Measurements from ENCODE around the gene PHKB.

Gene PHKB

GRCh38 chr16:47693226-47693625 is 232.1 kb downstream of the PHKB start:
- DNase-seq (ENCODE audit: low spot score): no peak

DNA sequence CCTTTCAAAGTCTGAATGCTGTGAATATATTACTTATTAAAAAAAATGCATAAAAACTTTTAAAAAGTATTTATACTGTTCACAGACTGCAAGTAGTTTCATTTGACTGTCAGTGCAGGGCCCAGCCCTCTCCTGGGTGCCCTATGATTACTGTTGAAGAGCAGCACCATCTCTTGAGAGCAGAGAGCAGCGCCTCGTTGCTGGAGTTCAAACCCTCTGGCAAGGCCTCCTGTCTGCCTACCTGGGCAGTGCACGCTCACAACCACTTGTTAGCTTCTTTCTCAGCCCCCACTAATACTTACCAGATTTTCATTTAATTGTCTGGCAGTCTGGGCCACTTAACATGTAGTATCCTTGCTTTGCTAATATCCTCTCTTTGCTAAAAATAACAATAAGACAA is 233.4 kb downstream of the PHKB start:
- DNase-seq (ENCODE audit: low spot score): no peak

- DNase-seq (ENCODE audit: low spot score): no peak
Measured at GRCh38 chr16:47695756-47696155, 234.6 kb downstream of the PHKB start.

DNA sequence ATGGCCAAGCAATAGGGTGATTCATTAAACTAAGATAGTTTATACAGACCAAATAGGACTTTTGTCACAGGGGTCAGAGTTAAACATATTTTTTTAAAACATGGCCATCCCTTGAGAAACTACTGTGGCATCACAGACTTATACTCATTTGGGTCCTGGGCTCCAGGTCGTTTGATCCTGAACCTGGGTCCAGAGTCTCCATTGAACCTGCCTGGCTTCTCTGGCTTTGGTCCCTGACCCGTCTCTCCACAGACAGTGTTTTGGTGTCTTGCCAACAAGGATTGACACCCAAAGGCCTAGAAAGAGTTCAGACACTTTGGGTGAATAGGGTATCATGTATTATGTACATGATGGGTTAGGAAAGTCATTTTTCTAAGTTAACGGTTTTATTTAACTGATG is 236.7 kb downstream of the PHKB start:
- DNase-seq (ENCODE audit: low spot score): no peak

- no peak for DNase-seq (ENCODE audit: low spot score)
Measured at GRCh38 chr16:47699106-47699505, 238.0 kb downstream of the PHKB start.

DNA sequence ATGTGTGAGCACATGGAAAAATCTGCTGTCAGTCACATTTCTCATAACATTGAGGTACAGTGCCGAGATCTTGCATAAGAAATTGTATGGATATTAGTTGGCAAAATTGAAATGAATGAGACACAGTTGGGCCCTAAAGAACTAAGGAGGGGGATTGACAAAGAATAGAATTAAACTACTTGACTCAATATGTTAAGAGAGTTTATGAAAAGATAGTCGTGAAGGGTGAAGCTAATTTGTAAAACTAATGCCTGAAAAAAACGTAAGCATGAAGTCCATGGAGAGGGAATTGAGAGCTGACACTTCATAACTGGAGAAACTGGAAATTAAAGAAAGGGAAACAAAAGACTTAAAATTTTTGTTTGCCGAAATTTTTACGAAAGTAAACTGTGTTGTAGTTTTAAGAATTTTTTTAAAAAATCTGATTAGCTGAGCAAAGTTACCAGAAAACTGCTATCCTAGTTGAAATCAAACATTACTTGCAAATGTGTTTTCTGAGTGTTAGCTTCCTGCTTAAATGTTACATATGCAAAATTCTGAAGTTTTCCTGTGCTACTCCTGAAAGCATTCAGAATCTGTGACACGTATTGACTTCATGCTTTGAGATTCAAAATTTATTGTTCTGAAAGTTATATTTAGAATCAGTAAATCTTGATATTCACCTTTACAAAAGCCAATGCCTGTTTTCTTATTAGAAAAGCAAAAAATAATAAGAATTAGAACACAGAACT is 239.9 kb downstream of the PHKB start:
- DNase-seq (ENCODE audit: low spot score): no peak

DNA sequence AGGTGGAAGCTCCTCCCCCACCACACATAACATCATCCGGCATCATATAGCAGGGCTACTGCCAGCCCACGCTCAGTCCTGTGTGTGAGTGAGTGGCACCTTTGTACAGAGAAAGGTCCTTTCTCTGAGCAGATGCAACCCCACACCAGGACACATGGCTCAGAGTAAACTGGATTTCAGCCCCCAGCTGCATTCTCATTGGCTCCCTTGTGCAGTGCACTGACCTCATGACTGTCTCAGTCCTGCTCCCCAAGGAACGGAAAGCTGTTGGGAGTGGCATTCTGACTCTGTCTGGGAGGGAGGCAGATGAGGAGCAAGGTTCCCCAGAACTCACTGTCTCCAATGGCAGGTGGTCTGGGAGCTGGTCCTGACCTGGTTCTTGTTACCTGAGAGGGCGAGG is 244.1 kb downstream of the PHKB start:
- DNase-seq (ENCODE audit: low spot score): no peak

DNA sequence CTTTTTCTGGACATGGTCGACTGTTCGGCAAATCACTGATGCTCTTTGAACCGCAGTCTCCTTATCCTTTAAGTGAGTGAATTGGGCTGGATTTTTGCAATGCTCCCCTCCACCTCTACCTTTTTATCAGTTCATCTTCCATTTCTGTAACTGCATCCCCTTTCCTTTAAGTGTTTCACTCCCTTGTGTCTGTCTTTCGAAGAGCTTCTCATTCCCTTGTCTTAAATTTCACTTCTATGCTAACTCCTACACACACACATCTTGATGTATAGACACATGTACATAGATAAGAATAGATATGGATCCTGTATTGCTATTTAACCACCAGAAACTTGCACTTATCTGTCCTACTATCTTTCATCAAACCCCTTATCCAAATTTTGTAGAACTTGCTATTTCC is 250.7 kb downstream of the PHKB start:
- DNase-seq (ENCODE audit: low spot score): no peak

- DNase-seq (ENCODE audit: low spot score): no peak
Measured at GRCh38 chr16:47712276-47713224, 251.4 kb downstream of the PHKB start.

GRCh38 chr16:47713225-47713595 is 252.1 kb downstream of the PHKB start:
- DNase-seq (ENCODE audit: low spot score): no peak

- no peak for DNase-seq (ENCODE audit: low spot score)
Measured at GRCh38 chr16:47715442-47716083, 254.4 kb downstream of the PHKB start.

DNA sequence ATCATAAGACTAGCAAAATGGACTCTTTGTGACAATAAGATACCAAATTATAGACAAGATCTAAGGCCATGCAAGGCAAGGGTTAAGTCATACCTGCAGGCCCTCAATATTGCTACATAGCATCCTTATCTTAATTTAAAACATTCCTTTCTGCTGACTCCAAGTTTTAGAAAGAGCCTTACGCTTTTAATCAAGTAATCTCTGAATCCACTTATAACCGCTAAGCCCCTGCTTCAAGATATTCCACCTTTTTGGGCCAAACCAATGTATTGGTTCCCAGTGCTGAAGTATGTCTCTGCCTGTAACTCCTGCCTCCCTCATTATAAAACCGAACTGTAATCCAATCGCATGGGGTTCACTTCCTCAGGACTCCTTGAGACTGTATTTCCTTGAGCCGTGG is 255.4 kb downstream of the PHKB start:
- DNase-seq (ENCODE audit: low spot score): no peak

DNA sequence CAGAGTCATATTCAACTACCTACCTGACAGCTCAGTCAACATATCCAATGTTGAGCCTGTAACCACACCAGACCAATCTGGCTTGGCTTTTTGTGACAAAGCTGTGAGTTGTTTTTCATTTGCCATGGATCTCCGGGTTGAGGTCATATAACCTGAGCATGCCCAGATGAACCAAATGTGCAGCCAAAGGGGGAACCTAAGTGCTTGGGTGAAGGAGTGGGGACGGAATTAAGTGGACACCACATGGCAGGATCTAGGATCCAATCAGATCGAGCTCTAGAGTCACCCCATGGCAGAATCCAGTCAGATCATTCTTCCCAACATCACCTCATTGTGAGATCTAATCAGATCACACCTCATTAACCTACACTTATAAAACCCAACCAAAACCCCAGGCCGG is 258.6 kb downstream of the PHKB start:
- DNase-seq (ENCODE audit: low spot score): no peak

DNA sequence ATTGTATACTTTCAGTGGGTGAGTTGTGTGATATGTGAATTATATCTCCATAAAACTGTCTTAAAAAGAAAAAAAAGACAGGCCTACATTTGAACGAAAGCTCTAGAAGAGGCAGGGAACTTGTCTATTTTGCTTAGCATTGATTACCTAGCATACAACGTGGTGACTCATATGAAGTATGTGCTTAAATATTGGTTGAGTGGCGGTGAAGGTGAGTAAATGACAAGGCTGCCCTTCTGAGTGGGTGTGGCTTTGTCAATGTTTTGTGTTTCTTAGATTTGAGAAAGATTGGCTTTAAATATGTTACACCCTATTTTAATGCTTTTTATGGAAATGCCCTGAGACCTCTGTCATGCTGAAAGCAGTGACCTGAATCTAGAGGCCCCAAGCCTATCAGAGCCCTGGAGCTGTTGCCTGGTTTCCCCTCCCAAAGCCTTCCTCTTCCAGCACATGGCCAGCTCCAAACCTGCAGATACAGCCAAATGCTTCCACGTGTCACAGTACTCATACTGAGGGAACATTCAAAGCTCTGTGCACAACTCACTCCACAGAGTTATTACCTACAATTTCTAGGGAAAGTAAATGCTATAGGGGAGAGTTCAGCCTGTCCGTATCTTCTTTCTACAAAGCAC is 260.0 kb downstream of the PHKB start:
- DNase-seq (ENCODE audit: low spot score): no peak

GRCh38 chr16:47722046-47722445 is 260.9 kb downstream of the PHKB start:
- no peak for DNase-seq (ENCODE audit: low spot score)

DNA sequence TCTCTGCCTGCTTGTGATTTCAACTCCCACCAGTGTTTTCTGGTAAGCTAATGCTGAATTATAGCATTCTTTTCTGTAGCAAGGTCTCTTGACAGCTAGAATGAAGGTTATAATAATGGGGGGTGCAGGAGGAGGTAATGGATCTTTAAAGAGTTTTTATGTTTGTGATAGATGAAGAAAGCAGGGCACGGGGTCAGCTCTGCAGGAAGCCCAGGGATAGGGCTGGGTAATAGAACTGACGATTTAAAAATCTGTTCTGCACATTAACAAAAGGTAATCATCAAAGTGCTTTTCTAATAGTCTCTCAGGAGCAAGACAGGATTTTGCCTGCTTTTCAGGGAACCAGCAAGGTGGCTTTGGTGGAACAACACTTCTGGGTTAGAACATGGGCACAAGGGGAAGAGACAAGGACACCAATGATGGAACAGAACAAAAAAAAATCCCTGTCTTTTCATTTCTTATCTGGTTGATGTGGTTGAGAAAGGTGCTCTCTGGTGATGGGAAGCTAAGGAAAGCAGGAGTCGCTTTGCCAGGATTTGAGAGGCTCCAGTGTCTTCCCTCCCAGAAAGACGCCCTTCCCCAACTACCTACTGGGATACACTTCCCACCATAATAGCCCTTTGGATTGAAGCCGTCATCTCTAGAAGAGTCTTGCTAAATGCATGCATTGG is 263.1 kb downstream of the PHKB start:
- no peak for DNase-seq (ENCODE audit: low spot score)

DNA sequence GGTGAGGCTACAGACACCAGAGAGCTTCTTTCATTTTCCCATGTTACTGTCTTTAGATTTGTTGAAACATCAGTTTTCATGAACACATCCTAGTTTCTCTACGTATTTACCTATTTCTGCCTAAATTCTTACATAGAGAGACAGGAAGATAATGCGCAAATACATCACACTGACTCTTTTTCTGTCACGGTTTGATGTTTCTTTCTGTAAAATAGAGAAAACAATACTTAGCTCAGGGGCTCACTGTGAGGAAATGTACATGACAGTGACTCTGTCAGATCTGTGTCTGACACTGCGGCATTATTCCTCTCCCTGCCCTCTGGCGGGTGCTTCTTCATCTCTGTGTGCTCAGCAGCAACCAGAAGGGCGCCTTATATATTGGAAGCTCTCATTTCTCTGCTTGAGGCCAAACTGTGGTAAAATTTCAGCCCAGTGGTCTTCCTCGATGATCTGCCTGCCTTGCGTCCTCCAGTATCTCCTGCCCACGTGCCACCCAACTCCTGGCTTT is 264.1 kb downstream of the PHKB start:
- no peak for DNase-seq (ENCODE audit: low spot score)

DNA sequence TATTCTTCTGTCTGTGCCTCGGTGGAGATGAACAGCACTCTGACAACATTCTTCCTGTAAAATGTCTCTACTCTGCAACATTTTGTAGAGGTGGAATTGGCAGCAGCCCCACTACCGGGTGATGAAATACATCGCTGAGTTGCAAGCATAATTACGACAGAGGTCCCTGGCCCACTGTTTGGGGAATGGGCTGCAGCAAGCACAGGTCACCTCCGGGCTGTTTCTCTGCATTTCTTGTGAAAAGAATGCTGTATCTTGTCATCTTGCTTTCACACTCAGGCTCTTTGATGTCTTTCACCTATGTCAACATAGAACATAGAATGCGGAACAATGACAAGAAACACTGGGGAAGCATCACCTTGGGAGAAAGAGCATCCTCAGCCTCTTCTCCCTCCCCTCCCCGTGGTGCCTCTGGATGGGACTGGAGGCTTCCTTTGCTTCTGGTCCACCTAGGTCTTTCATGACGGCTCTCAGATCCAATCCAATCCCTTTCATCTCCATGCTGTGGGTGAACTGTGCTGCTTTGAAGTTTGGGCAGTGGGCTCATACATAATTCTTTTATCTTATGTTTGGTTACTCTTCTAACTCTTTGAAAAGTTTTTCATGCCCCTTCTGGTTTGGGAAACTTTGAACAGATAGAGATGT is 265.0 kb downstream of the PHKB start:
- DNase-seq (ENCODE audit: low spot score): no peak

GRCh38 chr16:47727131-47727530 is 266.0 kb downstream of the PHKB start:
- no peak for DNase-seq (ENCODE audit: low spot score)

DNA sequence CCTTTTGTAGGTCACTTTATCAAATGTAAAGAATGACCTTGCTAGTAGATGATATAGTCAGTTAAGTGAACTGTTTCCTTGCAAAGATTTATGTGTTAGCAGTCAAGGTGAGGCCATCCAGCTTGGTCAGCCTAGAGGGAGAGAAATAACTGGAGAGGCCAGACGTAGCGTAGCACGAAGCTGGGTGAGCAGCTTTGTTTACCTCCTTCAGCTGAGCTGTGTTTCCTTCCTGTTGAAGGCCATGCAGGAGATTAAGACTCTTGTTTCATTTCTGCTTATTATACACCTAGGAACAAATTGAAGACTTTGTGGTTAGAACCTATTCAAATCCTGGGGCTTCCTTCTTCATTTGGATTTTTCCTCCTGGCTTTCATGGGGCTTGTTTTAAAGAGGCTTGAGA is 267.1 kb downstream of the PHKB start:
- DNase-seq (ENCODE audit: low spot score): no peak

GRCh38 chr16:47729701-47730100 is 268.6 kb downstream of the PHKB start:
- no peak for DNase-seq (ENCODE audit: low spot score)

Data from HuH-7.5 (cell line).